ENCODE data around the gene BAG5.

The BAG5 gene

DNA sequence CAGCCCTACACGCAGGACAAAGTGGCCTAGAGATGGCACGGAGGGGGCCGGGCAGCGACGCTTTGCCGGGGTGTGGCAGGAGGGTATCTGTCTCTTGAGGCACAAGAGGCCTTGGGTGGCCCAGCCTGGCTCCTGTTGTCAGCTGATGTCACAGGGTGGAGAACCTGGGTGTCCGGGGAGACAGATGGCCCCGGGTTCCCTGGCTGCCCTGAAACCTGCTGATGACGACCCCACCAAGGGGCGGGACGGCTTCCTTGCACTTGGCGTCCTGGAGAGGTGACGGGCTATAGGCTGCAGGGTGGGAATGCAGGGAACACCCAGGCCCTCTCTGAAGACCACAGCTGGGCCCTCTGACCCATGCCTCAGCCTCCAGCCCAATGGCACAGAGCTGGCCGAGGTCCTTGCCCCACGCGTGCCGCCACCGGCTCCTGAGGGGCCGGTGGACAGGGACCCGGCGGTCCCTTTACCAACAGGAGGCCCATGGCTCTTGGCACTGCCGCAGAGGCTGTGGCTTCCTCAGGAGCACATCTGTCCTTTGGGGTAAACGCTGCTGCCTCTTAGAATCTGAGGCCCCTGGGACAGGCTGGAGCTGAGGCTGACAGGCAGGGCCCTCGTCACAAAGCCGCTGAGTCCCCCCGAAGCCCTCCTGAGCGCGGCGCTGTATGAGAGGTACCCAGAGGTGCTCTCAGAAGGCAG is 17.1 kb downstream of the BAG5 start:
- H3K9ac ChIP-seq (ENCODE audit: low read depth, low read length): no peak overlapping the region
- no peak overlapping the region for H3K27ac ChIP-seq (ENCODE audit: low read depth, low read length)

DNA sequence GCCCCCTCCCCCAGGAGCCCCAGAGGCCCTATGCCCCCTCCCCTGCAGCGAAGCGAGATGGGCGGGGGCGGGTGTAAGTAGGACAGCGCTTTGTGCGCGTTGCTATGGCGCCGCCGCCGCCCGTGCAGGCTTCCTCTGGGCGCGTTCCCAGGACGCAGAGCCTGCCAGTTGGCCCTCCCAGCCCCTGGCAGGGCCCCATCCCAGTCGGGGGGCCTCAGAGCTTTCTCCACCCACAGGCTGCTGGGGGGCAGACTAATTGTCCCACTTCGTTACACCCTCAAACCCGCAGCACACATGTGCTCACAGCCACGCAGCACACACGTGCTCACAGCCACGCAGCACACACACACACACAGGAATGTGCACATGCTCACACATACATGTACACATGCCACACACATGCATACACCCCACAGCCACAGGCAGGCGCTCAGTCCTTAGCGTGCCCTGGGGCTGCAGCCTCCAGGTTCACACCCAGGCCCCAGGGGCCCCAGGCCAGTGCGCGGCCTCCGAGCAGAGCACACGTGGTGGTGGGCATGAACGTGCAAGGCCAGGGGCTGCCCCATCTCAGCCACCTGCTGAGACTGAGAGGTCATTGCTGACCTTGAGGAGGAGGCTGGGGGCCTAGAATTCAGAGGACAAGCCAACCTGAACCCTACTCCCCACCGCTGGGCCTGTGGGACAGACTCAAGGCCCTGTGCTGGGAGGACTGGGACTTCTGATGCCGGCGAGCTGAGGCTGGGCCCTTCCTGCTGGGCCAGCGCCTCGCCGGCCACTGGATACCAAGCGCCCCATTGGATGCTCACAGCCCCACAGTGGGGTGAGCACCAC is 17.9 kb downstream of the BAG5 start:
- H3K9ac ChIP-seq (ENCODE audit: low read depth, low read length): no peak overlapping the region
- no peak overlapping the region for H3K27ac ChIP-seq (ENCODE audit: low read depth, low read length)
- no peaks in the 10 kb centered on the region for H3K9me3 ChIP-seq (ENCODE audit: control insufficient read depth, insufficient read depth, low read length)
- no peaks in the 10 kb centered on the region for H3K27me3 ChIP-seq (ENCODE audit: control insufficient read depth, insufficient read depth, low read length)
- H3K4me3 ChIP-seq (ENCODE audit: low read depth, low read length): no peak overlapping the region
- peaks cover 26% of the 10 kb centered on the region for H3K4me1 ChIP-seq (ENCODE audit: control insufficient read depth, insufficient read depth, low read length)
- H3K36me3 ChIP-seq (ENCODE audit: control insufficient read depth, insufficient read depth, low read length): no peaks in the 10 kb centered on the region

More for the DNA sequence above, 17.1 kb downstream of the BAG5 start:
- no peaks in the 10 kb centered on the region for H3K9me3 ChIP-seq (ENCODE audit: control insufficient read depth, insufficient read depth, low read length)
- H3K4me3 ChIP-seq (ENCODE audit: low read depth, low read length): no peak overlapping the region
- peaks cover 24% of the 10 kb centered on the region for H3K4me1 ChIP-seq (ENCODE audit: control insufficient read depth, insufficient read depth, low read length)
- no peaks in the 10 kb centered on the region for H3K36me3 ChIP-seq (ENCODE audit: control insufficient read depth, insufficient read depth, low read length)
- no peaks in the 10 kb centered on the region for H3K27me3 ChIP-seq (ENCODE audit: control insufficient read depth, insufficient read depth, low read length)

DNA sequence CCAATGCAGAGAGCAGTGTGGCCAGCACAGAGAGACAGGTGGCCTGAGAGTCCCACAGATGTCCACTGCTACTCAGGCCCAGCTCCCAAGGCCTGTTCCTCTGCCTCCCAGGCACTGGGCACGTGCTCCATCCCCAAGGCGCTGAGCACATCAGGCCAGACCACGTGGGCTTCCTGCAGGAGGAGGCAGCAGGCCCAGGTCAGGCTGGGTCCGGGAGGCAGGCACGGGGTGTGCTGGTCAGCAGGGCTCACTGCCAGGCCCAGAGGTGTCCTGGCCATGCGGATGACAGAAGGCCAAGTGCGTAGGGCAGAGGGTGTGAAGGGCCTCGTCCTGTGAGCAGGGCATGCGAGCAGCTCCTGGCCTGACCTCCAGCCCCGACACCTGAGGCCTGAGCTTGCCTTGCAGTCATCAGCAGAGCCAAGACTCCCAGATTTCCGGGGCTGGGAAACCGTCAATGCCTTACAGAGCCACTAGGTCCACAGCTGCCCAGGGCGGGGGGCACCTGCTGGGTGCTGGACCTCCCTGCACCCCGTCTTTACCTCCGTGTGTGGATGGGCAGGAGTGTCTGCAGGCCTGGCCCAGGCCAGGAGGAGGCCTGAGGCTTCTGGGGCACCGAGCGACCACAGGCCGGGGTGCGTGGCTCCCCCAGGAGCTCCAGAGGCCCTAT is 18.6 kb downstream of the BAG5 start:
- no peaks in the 10 kb centered on the region for H3K9me3 ChIP-seq (ENCODE audit: control insufficient read depth, insufficient read depth, low read length)
- H3K27ac ChIP-seq (ENCODE audit: low read depth, low read length): peak overlapping the region; percentile 97
- no peak overlapping the region for H3K4me3 ChIP-seq (ENCODE audit: low read depth, low read length)
- peaks cover 26% of the 10 kb centered on the region for H3K4me1 ChIP-seq (ENCODE audit: control insufficient read depth, insufficient read depth, low read length)
- no peaks in the 10 kb centered on the region for H3K36me3 ChIP-seq (ENCODE audit: control insufficient read depth, insufficient read depth, low read length)
- H3K9ac ChIP-seq (ENCODE audit: low read depth, low read length): no peak overlapping the region
- H3K27me3 ChIP-seq (ENCODE audit: control insufficient read depth, insufficient read depth, low read length): no peaks in the 10 kb centered on the region

DNA sequence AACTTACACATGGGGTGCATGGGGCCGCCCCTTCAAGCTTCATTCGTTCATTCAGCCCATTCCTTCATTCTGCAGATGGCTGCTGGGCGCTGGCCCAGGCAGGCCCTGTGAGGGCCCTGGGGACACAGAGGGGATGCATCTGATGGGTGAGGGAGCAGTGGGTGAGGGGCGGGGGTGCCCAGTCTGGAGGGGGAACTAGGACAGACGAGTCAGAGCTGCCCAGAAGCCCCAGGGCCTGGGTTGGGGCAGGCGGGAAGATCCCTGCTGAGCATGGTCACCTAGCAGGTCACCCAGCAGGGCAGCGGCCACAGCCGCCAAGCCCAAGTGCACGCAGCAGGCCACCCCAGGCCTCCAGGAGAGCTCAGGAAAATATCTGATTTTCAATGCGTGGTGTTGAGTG is 19.3 kb downstream of the BAG5 start:
- Histone ChIP-seq H3K9me3 (ENCODE audit: control insufficient read depth, insufficient read depth, low read length) (no peaks in the 10 kb centered on the region), H3K4me1 (ENCODE audit: control insufficient read depth, insufficient read depth, low read length) (peaks cover 26% of the 10 kb centered on the region), H3K27me3 (ENCODE audit: control insufficient read depth, insufficient read depth, low read length) (no peaks in the 10 kb centered on the region), H3K9ac (ENCODE audit: low read depth, low read length) (0 out of 2 replicates have a peak overlapping the region, but pooled peaks have one; percentile 13), H3K36me3 (ENCODE audit: control insufficient read depth, insufficient read depth, low read length) (no peaks in the 10 kb centered on the region), H3K4me3 (ENCODE audit: low read depth, low read length) (no peak overlapping the region; the same call in 1 of the 2 replicates), H3K27ac (ENCODE audit: low read depth, low read length) (peak overlapping the region; percentile 97)

DNA sequence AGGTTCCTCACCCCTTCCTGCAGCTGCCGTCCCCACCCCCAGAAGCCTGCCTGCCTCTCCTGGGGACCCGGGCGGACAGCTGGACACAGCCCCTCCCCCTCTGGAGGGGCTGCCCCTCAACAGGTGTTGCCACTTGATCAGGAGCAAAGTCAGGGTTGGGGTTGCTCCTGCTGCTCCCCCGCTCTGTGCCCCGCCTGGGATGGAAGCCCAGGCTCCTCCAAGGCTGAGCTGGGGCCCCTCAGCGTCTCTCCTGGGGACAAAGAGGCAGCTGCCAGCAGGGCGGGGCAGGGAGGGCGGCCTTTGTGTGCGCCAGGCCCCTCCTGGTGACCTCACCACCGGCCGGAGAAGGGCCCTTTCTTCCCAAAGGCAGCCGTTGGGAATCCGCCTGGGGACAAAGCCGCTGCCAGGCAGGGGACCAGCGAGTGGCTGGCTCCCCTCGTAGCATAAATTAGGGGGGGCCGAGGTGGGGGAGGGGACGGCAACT is 19.8 kb downstream of the BAG5 start:
- peak overlapping the region; percentile 97 for H3K27ac ChIP-seq (ENCODE audit: low read depth, low read length)
- H3K36me3 ChIP-seq (ENCODE audit: control insufficient read depth, insufficient read depth, low read length): no peaks in the 10 kb centered on the region
- H3K9me3 ChIP-seq (ENCODE audit: control insufficient read depth, insufficient read depth, low read length): no peaks in the 10 kb centered on the region
- H3K4me3 ChIP-seq (ENCODE audit: low read depth, low read length): peak overlapping the region; percentile 18; the same call in 1 of the 2 replicates
- H3K9ac ChIP-seq (ENCODE audit: low read depth, low read length): peak overlapping the region; percentile 41
- peaks cover 26% of the 10 kb centered on the region for H3K4me1 ChIP-seq (ENCODE audit: control insufficient read depth, insufficient read depth, low read length)
- H3K27me3 ChIP-seq (ENCODE audit: control insufficient read depth, insufficient read depth, low read length): no peaks in the 10 kb centered on the region

DNA sequence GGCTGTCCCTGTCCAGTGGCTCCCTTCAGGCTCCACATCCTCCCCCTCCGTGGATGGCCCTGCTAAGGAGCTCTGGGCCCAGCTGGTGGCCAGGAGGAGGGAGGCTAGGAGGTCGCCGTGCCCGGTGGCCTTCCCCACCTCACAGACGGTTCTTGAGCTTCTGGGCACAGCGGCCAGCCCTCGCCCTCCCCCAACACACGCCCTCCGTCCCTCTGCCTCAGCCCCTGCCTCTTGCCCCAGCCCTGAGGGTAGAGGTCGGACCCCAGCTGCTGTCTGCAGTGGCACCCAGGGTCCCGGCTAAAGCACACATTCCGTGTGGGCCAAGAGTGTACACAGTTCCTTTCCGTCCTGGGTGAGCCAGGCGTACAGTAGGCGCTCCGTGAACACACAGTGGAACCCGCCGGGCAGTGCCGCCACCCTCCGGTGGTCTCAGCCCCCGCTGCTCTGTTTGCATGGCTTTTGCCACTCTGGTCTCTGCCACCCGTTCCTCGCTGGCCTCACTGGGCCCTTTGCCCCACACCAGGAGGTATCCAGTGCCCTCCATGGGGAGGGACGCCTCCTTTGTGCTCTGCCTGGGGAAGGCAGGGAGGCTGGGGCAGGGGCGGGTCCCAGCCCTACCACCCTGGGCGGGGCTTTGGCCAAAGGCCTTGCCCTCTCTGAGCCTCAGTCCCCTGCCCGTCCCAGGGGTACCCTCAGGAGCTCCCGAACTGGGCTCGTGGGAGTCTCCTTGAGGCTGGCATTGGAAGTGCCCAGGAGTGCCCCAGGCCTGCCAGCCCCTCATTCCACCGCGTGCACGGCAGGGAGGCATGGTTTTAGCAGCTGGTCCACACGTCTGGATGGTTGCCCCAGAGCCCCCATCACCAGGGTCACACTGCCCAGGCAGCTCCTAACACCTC is 20.5 kb downstream of the BAG5 start:
- Histone ChIP-seq H3K27ac (ENCODE audit: low read depth, low read length) (peak overlapping the region; percentile 97), H3K36me3 (ENCODE audit: control insufficient read depth, insufficient read depth, low read length) (no peaks in the 10 kb centered on the region), H3K4me1 (ENCODE audit: control insufficient read depth, insufficient read depth, low read length) (peaks cover 26% of the 10 kb centered on the region), H3K9me3 (ENCODE audit: control insufficient read depth, insufficient read depth, low read length) (no peaks in the 10 kb centered on the region), H3K4me3 (ENCODE audit: low read depth, low read length) (peak overlapping the region; percentile 18; the same call in 1 of the 2 replicates), H3K9ac (ENCODE audit: low read depth, low read length) (peak overlapping the region; percentile 41), H3K27me3 (ENCODE audit: control insufficient read depth, insufficient read depth, low read length) (no peaks in the 10 kb centered on the region)

DNA sequence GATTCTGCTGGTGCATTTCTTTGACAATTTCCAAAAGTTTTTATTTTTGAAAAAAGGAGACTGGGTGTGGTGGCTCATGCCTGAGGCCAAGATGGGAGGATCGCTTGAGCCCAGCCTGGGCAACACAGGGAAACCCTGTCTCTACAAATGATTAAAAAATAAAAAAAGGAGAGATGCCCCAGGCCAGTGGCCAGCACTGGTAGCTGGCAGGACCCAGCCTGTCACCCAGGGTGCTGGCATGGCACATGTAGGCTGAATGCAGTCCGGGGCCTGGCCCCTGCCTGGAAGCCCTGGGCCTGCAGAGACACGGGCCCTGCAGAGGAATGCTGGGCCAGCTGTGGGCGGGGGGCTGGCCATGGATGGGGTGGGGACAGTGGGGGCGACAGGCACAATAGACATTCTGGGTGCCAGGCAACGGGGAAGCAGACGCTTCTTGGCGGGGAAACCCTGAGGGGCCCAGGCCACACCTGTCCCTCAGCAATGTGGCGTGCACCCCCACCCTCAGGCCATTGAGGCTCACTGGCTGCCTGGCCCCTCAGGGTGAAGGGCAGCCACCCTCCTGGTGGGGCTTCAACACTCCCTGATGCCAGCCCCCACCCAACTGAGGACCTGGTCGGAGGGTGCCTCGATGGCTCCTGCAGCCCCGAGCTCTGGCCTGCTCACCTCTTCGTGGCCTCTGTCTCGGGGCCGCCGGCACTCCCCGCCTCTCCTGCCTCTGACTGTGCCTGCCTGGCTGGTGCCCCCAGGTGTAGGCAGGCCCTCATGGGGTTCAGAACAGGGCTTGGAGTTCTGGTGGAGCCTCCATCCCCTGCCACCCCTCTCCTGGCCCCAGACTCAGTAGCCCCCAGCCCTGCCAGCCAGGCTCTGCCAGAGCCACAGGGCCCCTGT is 21.4 kb downstream of the BAG5 start:
- Histone ChIP-seq H3K9ac (ENCODE audit: low read depth, low read length) (no peak overlapping the region), H3K4me1 (ENCODE audit: control insufficient read depth, insufficient read depth, low read length) (peaks cover 26% of the 10 kb centered on the region), H3K9me3 (ENCODE audit: control insufficient read depth, insufficient read depth, low read length) (no peaks in the 10 kb centered on the region), H3K27me3 (ENCODE audit: control insufficient read depth, insufficient read depth, low read length) (no peaks in the 10 kb centered on the region), H3K27ac (ENCODE audit: low read depth, low read length) (no peak overlapping the region), H3K36me3 (ENCODE audit: control insufficient read depth, insufficient read depth, low read length) (no peaks in the 10 kb centered on the region), H3K4me3 (ENCODE audit: low read depth, low read length) (no peak overlapping the region)

DNA sequence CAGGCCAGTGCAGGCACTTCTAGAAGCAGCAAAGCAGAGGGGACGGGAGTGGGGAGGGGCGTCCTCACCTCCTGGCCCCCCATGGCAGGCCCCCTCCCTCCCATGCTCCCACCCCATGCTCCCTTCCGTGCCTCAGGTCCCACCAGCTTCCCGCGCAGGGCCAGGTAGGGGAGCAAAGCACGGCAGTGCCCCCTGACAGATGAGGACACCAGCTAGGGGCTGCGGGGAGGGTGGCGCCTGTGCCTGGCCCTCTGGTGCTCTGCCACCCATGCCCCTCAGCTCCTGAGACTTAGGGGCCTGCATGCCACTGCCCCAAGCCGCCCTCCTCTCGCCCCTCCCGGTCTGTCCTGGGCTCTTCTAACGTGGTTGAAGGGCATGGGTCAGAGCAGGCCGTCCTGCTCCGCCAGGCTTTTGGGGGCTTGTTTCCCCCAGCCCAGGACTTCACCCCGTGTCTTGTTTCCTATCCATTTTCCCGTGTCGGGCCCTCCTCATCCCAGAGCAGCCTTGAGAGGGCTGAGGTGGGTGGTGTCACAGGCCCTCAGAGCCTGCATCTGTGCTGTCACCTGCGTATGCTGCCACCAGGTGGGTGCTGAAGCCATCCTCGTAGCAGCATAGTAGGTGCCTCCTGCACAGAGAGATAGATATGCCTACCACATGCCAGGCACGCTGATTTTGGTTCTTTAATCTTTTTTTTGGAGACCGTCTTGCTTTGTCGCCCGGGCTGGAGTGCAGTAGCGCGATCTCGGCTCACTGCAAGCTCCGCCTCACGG is 23.2 kb downstream of the BAG5 start:
- Histone ChIP-seq H3K4me1 (ENCODE audit: control insufficient read depth, insufficient read depth, low read length) (peaks cover 26% of the 10 kb centered on the region), H3K9me3 (ENCODE audit: control insufficient read depth, insufficient read depth, low read length) (no peaks in the 10 kb centered on the region), H3K36me3 (ENCODE audit: control insufficient read depth, insufficient read depth, low read length) (peaks cover 14% of the 10 kb centered on the region), H3K4me3 (ENCODE audit: low read depth, low read length) (no peak overlapping the region), H3K27me3 (ENCODE audit: control insufficient read depth, insufficient read depth, low read length) (no peaks in the 10 kb centered on the region), H3K9ac (ENCODE audit: low read depth, low read length) (no peak overlapping the region), H3K27ac (ENCODE audit: low read depth, low read length) (no peak overlapping the region)

DNA sequence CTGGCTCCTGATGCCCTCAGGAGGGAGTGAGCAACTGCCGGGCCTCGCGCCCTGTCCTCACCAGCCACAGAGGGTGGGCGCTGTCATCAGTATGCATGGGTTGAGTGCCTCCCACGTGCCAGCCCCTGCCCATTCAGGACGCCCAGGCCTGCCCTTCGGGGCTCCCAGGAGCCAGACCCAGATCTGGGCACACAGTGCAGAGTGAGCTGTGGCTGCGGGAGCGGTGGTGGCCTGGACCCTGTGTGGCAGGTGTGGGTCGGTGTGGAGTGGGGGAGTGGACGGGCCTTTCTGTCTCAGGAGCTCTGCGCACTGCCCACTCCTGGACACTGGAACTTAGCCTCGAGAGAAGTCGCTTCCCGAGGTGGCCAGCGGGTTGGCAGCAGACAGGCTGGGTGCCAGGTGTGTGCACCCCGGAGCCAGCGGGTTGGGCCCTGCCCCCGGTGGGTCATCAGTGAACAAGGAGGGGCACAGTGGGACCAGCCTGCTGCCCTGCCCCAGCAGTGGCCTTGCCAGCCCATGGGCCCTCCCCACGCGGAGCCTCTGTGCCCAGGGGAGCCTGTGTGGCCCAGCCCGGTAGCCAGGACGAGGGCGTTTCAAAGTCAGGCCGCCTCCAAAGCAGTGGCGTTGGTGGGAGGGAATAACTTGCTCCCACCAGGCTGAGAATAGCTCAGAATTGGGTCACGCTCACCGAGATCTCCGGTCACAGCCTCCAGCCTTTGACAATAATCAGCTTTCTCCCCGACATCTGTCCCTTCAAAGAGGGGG is 24.0 kb downstream of the BAG5 start:
- Histone ChIP-seq H3K4me1 (ENCODE audit: control insufficient read depth, insufficient read depth, low read length) (peaks cover 20% of the 10 kb centered on the region), H3K27ac (ENCODE audit: low read depth, low read length) (no peak overlapping the region), H3K36me3 (ENCODE audit: control insufficient read depth, insufficient read depth, low read length) (peaks cover 21% of the 10 kb centered on the region), H3K4me3 (ENCODE audit: low read depth, low read length) (no peak overlapping the region), H3K9ac (ENCODE audit: low read depth, low read length) (no peak overlapping the region), H3K27me3 (ENCODE audit: control insufficient read depth, insufficient read depth, low read length) (no peaks in the 10 kb centered on the region), H3K9me3 (ENCODE audit: control insufficient read depth, insufficient read depth, low read length) (no peaks in the 10 kb centered on the region)
